Left ventricle myocardium superior (tissue), 1 donor: ENCODE data around the gene PRSS16. TPM values are rescaled to one million over a fixed set of nuclear protein-coding genes. Genes with fewer than 3 reads are reported as not detected.

ENCODE experiments used
- total RNA-seq: library from RNA; stranded (reverse); fragmentation: NEBNext Ultra II Directional; extraction: Animal tissue kit (Norgen Biotek cat#: 25700); gene quantifications from one replicate; pipeline ENCODE4 v1.2.1, GENCODE V29; 2021
- donor health status: DM: no; HTN: yes; CAD: no; lungs with severe emphysema.

PRSS16 gene
- total RNA-seq, 1 donor from 2014 or later: not detected

Other genes with a start within 250 kb of the PRSS16 start
- gene POM121L2, start 64.6 kb downstream of the PRSS16 start, total RNA-seq: not detected
- gene ZNF391, start 141.1 kb downstream of the PRSS16 start, total RNA-seq: 0.97 TPM
- 4.1 TPM for gene ZNF184, start 225.4 kb downstream of the PRSS16 start, total RNA-seq